Ovary (tissue), 9 donors: ENCODE data around the gene EHBP1. TPM values are rescaled to one million over a fixed set of nuclear protein-coding genes. Genes with fewer than 3 reads are reported as not detected.

ENCODE experiments used
- DNase-seq, 5 donors: peaks; one replicate each; pipeline ENCODE4 v3.0.0-alpha.2; 2019 to 2020
- H3K27ac ChIP-seq, 2 donors: fragments of 200-600 bp; one replicate each; pipeline versions ENCODE4 v1.5.1 to v1.8.0; 2019 to 2022
- H3K27me3 ChIP-seq: fragments of 200-600 bp; one replicate; pipeline ENCODE4 v1.8.0; 2022
- H3K36me3 ChIP-seq: fragments of 200-600 bp; sonication (generic); one replicate; pipeline ENCODE4 v1.5.1; 2019
- H3K4me1 ChIP-seq: one replicate; pipeline ENCODE4 v1.8.1; 2013; ENCODE audit warnings: mild to moderate bottlenecking, moderate library complexity; ENCODE audit not compliant: insufficient read depth
- H3K4me3 ChIP-seq: fragments of 200-600 bp; sonication (generic); one replicate; pipeline ENCODE4 v1.5.1; 2017
- H3K9me3 ChIP-seq, 2 donors: fragments of 200-600 bp in 1 of 2; sonication (generic) in 1 of 2; one replicate each; pipeline versions ENCODE4 v1.5.1 to v1.8.1; 2013 to 2019; ENCODE audit warnings: mild to moderate bottlenecking in 1 of 2, moderate library complexity in 1 of 2
- EP300 ChIP-seq: sonication (generic); formaldehyde crosslinking; IDR thresholded peaks from one replicate; pipeline ENCODE4 v1.6.1; 2017; ENCODE audit warnings: antibody characterized with exemption
- POLR2A ChIP-seq: fragments of 450-650 bp; IDR thresholded peaks from one replicate; pipeline ENCODE4 v1.6.1; 2017; ENCODE audit warnings: antibody characterized with exemption, mild to moderate bottlenecking, moderate library complexity
- WGBS, 3 donors: extraction: QIAGEN DNeasy Blood & Tissue Kit in 1 of 3; methylation state at CpG; one replicate each; pipeline versions ENCODE4 v1.1.5 to v1.1.7; 2013 to 2017; 5-methylcytosine and 5-hydroxymethylcytosine counted together
- intact Hi-C, 4 donors: fragments of 100-400 bp; cut with DNase I; formaldehyde crosslinking; loops; one replicate each; pipeline versions ENCODE4 v1.11.0 to v1.15.1; 2022 to 2023
- polyA plus RNA-seq, 2 donors: library from polyadenylated mRNA; stranded (reverse); fragments of 200-250 nt in 1 of 2; fragments of 350-450 nt in 1 of 2; fragmentation: Illumina TruSeq in 1 of 2; extraction: RNeasy Lipid Tissue Mini Kit (QIAGEN cat#74804) in 1 of 2; gene quantifications; one replicate each; pipeline ENCODE4 v1.2.3, GENCODE V29; 2013 to 2014
- total RNA-seq, 7 donors: library from RNA; depleted of rRNA in 2 of 7; stranded (reverse); fragments of >200 nt in 2 of 7; fragmentation: NEBNext Ultra II Directional in 3 of 7; extraction: Animal tissue kit (Norgen Biotek cat#: 25700) in 3 of 7; gene quantifications; one replicate each; pipeline versions ENCODE4 v1.1.0 to v1.2.4, GENCODE V29; 2016 to 2023
- TF ChIP-seq, protein P1 (sequence below), 3 donors: fragments of 450-650 bp in 2 of 3; fragments of 200-600 bp in 1 of 3; IDR thresholded peaks; one replicate each; pipeline versions ENCODE4 v1.5.1 to v1.8.0; 2016 to 2022; ENCODE audit warnings: antibody characterized with exemption in 3 of 3, mild to moderate bottlenecking in 1 of 3
- donor health status: DM: no; HTN: no; CAD: no; lungs with moderate emphysema.
- donor health status: DM: no; HTN: no; CAD: no.
- donor health status: Bipolar disorder and iron deficiency.
- donor health status: DM: yes; HTN: yes; CAD: no.
- donor health status: DM: no; HTN: no; CAD: no.
- donor health status: DM: yes; HTN: yes; CAD: no.

Gene EHBP1
- total and polyA plus RNA-seq, 9 donors: 56.3 to 185 (median 117) TPM

DNA sequence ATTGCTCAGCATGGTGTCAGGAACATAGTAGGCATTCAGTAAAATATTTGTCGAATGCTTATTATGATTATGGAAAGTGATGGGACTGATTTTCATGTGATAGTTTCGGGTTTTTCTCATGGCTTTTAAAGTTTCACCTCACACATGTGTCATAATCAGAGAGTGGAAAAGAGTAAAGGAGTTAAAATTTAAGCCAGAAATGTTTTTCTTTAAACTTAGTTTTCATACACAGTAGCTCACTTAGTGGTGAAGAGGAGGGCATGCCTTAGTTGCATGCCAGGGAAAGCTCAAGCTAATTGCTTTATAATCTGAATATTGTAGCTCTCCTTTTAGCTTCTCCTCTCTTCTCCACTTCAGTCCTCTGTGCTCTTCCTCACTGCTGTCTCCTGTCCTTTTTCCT is 38.0 kb downstream of the EHBP1 start:
- no peak for DNase-seq
- Histone ChIP-seq H3K36me3 (no peaks in the 10 kb centered on the region), H3K4me1 (peaks cover 9% of the 10 kb centered on the region), H3K27me3 (no peaks in the 10 kb centered on the region), H3K4me3 (no peak overlapping the region), H3K27ac (no peak overlapping the region), H3K9me3 (no peaks in the 10 kb centered on the region)
- 95 to 98% (median 96%) methylated on average over 2 of the region's 2 CpGs for WGBS, 3 donors
- intact Hi-C loops: no loop called here
- TF ChIP-seq POLR2A: no peak
- TF ChIP-seq, protein P1, sequence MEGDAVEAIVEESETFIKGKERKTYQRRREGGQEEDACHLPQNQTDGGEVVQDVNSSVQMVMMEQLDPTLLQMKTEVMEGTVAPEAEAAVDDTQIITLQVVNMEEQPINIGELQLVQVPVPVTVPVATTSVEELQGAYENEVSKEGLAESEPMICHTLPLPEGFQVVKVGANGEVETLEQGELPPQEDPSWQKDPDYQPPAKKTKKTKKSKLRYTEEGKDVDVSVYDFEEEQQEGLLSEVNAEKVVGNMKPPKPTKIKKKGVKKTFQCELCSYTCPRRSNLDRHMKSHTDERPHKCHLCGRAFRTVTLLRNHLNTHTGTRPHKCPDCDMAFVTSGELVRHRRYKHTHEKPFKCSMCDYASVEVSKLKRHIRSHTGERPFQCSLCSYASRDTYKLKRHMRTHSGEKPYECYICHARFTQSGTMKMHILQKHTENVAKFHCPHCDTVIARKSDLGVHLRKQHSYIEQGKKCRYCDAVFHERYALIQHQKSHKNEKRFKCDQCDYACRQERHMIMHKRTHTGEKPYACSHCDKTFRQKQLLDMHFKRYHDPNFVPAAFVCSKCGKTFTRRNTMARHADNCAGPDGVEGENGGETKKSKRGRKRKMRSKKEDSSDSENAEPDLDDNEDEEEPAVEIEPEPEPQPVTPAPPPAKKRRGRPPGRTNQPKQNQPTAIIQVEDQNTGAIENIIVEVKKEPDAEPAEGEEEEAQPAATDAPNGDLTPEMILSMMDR (IDR thresholded peaks at IDR 0.05): no peak

DNA sequence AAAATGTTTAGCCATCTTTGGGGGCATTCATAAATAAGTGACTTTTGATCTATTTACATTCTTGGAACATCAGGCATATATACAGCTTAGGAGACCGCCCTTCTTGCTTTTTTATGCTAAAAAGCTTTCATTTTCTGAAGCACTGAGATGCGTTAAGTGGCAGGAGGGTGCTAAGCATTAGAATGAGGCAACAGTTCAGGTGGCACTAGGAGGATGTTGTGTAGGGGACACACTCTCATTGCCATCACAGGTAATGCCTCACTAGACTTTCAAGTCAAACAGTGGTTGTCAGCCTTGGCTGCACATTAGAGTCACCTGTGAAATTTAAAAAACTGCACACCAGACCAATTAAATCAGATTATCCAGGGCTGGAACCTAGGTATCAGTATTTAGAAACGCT is 39.1 kb downstream of the EHBP1 start:
- intact Hi-C loops: no loop called here
- H3K9me3 ChIP-seq: no peaks in the 10 kb centered on the region
- no peak for DNase-seq
- no peak overlapping the region for H3K4me3 ChIP-seq
- peaks cover 8% of the 10 kb centered on the region for H3K4me1 ChIP-seq
- H3K27ac ChIP-seq: no peak overlapping the region
- H3K27me3 ChIP-seq: no peaks in the 10 kb centered on the region
- TF ChIP-seq POLR2A (no peak), EP300 (no peak)
- TF ChIP-seq, protein P1 (IDR thresholded peaks at IDR 0.05): no peak
- WGBS, 3 donors: 87 to 95% (median 94%) methylated on average over 3 of the region's 3 CpGs
- H3K36me3 ChIP-seq: no peaks in the 10 kb centered on the region

DNA sequence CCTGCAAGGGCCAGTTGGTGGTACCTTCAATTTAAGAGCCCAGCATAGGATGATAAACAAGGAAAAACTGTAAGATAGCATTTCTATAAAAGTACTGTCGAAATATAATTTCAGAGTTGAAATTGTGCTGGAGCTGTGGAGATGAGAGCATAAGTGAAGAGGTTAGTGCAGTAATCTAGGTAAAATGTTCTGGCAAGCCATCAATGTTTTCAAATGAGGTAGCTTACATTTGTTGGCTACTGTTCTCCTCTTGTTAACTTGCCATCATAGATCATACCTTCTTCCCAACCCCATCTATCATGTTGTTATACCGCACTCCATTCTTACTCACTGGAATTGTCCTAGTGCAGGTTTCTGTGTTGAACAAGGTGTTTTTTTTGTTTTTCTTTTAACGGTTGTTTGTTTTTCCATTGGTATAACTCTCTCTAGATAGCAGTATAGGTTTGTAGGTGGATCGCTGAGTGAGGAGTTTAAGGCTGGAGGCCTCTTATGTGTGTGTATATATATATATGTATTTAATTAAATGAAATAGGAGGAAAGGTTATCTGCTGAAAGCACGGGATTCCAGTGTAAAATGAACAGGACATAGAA is 40.5 kb downstream of the EHBP1 start:
- Histone ChIP-seq H3K27me3 (no peaks in the 10 kb centered on the region), H3K4me1 (peaks cover 7% of the 10 kb centered on the region), H3K27ac (no peak overlapping the region), H3K9me3 (no peaks in the 10 kb centered on the region), H3K4me3 (no peak overlapping the region), H3K36me3 (no peaks in the 10 kb centered on the region)
- intact Hi-C loops: no loop called here
- DNase-seq: no peak
- WGBS, 3 donors: 81 to 86% (median 85%) methylated on average over 5 of the region's 5 CpGs
- TF ChIP-seq, protein P1 (IDR thresholded peaks at IDR 0.05): no peak
- no peak for TF ChIP-seq EP300
- no peak for TF ChIP-seq POLR2A

DNA sequence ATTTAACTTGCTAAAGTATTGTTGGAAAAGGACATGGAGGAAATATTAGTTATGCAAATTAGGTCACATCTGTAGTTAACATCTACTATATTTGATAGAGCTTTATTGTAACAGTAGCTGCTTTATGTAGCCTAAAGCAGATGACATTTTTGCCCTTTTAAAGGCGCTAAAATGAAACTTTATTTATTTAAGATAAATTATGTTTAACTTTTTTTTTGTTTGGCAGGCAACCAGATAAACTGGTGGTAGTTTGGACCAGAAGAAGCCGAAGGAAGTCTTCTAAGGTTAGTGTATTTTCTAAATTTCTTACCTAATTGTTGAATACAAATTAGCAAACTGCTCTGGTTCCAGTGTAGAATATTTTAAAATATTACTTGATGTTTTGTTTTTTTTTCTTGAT is 41.7 kb downstream of the EHBP1 start:
- H3K4me1 ChIP-seq: peaks cover 6% of the 10 kb centered on the region
- no peaks in the 10 kb centered on the region for H3K27me3 ChIP-seq

More for the DNA sequence above, 41.7 kb downstream of the EHBP1 start:
- 33 to 49% (median 49%) methylated on average over 2 of the region's 2 CpGs for WGBS, 3 donors
- Histone ChIP-seq H3K36me3 (no peaks in the 10 kb centered on the region), H3K27ac (no peak overlapping the region), H3K9me3 (no peaks in the 10 kb centered on the region), H3K4me3 (no peak overlapping the region)
- TF ChIP-seq, protein P1 (IDR thresholded peaks at IDR 0.05): no peak
- TF ChIP-seq EP300 (no peak), POLR2A (no peak)
- no peak for DNase-seq
- intact Hi-C loops: no loop called here
